Measurements from ENCODE around the gene TAF11L4.

- TF ChIP-seq CTCF (conservative IDR thresholded peaks at IDR 0.05) (no peak), EZH2 (IDR thresholded peaks at IDR 0.05; ENCODE audit: low read depth) (no peak)
Observed at GRCh38 chr5:17492770-17493169, 28.8 kb upstream of the TAF11L4 start.
